Ishikawa (cell line): ENCODE measurements around the gene COL27A1.

Source experiments
- CEBPB ChIP-seq: IDR thresholded peaks from 2 replicates; pipeline ENCODE4 v1.6.1; 2012
- CREB1 ChIP-seq: IDR thresholded peaks from 2 replicates; pipeline ENCODE4 v1.6.1; 2012; ENCODE audit warnings: low read depth
- EGR1 ChIP-seq: IDR thresholded peaks from 2 replicates; pipeline ENCODE4 v1.6.1; 2012
- EP300 ChIP-seq: IDR thresholded peaks from 2 replicates; pipeline ENCODE4 v1.6.1; 2012; ENCODE audit warnings: borderline replicate concordance
- FOXM1 ChIP-seq: IDR thresholded peaks from 2 replicates; pipeline ENCODE4 v1.6.1; 2012; ENCODE audit warnings: low read depth, borderline replicate concordance
- NFIC ChIP-seq: IDR thresholded peaks from 2 replicates; pipeline ENCODE4 v1.6.1; 2012
- RAD21 ChIP-seq: IDR thresholded peaks from 2 replicates; pipeline ENCODE4 v1.6.1; 2012; ENCODE audit warnings: low read depth
- TAF1 ChIP-seq: IDR thresholded peaks from 2 replicates; pipeline ENCODE4 v1.6.1; 2012; ENCODE audit warnings: low read depth, mild to moderate bottlenecking
- TCF12 ChIP-seq: IDR thresholded peaks from 2 replicates; pipeline ENCODE4 v1.6.1; 2012; ENCODE audit warnings: low read depth
- TEAD4 ChIP-seq: IDR thresholded peaks from 2 replicates; pipeline ENCODE4 v1.6.1; 2012
- YY1 ChIP-seq: IDR thresholded peaks from 2 replicates; pipeline ENCODE4 v1.6.1; 2012; ENCODE audit warnings: low read depth
- ZBTB7A ChIP-seq: IDR thresholded peaks from 2 replicates; pipeline ENCODE4 v1.6.1; 2012; ENCODE audit warnings: low read depth
- TF ChIP-seq, protein P1 (sequence below): IDR thresholded peaks from 2 replicates; pipeline ENCODE4 v1.6.1; 2012
- TF ChIP-seq, protein P2 (sequence below): IDR thresholded peaks from 2 replicates; pipeline ENCODE4 v1.6.1; 2012; ENCODE audit warnings: low read depth, mild to moderate bottlenecking
- TF ChIP-seq, protein P3 (sequence below): IDR thresholded peaks from 2 replicates; pipeline ENCODE4 v1.6.1; 2012

Gene COL27A1

DNA sequence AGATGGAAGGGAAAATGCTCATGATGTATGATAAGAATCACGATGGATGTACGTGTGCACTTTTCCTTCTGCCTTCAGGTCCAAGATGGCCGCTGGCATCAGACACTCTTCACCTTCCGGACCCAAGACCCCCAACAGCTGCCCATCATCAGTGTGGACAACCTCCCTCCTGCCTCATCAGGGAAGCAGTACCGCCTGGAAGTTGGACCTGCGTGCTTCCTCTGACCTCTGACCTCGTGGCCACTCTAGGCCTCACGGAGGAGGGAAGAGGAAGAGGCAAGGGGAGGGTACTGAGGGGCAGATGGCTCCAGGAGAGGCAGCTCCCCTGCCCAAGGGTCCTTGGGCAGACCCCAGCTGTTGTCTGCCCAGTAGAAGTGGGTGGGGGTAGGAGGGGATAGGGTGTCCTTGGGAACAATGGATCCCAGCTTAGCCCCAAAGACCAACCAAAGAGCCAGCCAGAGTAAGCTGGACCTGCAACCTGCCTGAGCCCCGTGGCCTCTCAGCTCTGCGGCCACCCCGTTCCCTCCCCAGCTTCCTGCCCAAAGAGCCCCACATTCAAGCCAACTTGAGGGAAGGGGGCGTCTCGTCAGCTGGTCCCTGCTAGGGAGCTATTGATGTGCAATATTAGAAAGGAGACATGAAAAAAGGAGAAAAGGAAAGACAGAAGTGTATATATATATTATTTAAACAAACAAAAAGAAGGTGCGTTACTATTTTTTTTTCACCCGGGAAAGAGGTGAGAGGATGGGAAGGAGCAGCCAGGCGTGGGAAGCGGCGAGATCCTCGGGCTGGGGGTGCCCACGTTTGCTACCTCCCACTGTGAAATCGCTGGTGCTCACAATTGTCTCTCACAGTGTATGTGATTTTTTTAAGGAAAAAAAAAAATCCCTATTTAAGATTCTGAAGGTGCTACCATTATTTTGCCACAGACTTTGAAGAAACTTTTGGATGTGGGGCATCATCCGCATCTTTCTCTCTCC lies 155.4 kb downstream of the COL27A1 start:
- TF ChIP-seq CEBPB (no peak), EGR1 (no peak), NFIC (no peak), ZBTB7A (no peak), TAF1 (no peak), TEAD4 (no peak), RAD21 (no peak)

DNA sequence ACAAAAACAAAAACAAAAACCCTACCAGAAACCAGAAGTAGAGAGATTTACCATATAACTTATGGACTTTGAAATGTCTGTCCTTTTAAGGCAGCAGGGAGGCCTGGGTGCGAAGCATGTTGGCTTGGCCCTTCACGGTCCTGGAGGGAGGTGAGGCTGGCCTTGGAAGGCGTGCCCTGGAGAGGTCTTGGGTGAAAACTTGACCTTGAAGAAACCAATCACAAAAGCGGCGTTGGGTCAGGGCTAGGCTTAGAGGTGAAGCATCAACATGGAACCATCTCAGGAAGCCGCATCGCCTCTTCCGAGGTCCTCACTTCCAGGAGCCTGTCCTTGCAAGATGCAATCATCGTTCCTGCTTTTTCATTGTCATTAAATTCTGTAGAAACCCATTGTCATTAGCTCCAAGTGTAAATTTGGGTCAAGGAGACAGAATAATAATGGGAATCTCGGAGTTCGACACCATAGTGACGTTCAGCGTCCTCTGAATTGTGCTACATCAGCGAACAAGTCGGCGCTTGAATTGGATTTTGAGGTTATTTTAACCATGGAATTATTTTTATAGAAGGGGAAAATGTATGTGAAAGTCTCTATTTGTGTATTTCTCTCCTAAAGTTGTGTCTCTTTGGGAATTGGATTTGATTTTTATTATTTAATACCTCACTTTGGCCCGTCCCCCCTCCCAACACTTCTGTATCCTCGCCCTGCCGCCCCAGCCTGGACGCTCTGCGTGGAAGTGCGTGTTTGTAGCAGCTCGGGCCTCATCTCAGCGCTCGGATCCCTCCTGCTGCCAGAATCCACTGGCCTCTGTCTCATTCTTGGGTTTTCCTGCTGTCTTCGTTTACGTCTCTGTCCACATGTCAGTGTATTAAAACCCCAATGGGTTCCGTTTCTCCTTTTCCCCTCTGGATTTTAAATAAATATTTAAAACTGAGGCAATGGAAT lies 156.5 kb downstream of the COL27A1 start:
- TF ChIP-seq CEBPB, result no peak
- TF ChIP-seq TEAD4, result no peak
- no peak for TF ChIP-seq EP300

DNA sequence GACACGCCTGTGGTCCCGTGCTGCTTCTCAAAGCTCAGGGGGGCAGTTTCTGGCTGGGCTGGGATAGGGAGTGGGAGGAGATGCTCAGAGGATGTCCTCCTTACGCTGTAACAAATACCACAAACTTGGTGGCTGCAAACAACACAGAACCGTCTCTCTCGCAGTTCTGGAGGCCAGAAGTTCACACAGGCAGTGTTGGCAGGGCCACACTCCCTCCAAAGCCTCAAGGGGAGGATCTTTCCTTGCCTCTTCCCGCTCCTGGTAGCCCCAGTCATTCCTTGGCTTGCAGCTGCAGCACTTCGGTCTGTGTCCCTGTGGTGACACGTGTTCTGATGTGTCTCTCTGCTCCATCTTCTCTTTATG lies 157.2 kb downstream of the COL27A1 start:
- TF ChIP-seq ZBTB7A (no peak), CREB1 (no peak), TEAD4 (no peak), CEBPB (no peak), RAD21 (no peak), EGR1 (no peak), YY1 (no peak), TCF12 (no peak), TAF1 (no peak), EP300 (no peak), NFIC (no peak), FOXM1 (no peak)
- TF ChIP-seq, protein P1, sequence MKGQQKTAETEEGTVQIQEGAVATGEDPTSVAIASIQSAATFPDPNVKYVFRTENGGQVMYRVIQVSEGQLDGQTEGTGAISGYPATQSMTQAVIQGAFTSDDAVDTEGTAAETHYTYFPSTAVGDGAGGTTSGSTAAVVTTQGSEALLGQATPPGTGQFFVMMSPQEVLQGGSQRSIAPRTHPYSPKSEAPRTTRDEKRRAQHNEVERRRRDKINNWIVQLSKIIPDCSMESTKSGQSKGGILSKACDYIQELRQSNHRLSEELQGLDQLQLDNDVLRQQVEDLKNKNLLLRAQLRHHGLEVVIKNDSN, result no peak
- TF ChIP-seq, protein P2, sequence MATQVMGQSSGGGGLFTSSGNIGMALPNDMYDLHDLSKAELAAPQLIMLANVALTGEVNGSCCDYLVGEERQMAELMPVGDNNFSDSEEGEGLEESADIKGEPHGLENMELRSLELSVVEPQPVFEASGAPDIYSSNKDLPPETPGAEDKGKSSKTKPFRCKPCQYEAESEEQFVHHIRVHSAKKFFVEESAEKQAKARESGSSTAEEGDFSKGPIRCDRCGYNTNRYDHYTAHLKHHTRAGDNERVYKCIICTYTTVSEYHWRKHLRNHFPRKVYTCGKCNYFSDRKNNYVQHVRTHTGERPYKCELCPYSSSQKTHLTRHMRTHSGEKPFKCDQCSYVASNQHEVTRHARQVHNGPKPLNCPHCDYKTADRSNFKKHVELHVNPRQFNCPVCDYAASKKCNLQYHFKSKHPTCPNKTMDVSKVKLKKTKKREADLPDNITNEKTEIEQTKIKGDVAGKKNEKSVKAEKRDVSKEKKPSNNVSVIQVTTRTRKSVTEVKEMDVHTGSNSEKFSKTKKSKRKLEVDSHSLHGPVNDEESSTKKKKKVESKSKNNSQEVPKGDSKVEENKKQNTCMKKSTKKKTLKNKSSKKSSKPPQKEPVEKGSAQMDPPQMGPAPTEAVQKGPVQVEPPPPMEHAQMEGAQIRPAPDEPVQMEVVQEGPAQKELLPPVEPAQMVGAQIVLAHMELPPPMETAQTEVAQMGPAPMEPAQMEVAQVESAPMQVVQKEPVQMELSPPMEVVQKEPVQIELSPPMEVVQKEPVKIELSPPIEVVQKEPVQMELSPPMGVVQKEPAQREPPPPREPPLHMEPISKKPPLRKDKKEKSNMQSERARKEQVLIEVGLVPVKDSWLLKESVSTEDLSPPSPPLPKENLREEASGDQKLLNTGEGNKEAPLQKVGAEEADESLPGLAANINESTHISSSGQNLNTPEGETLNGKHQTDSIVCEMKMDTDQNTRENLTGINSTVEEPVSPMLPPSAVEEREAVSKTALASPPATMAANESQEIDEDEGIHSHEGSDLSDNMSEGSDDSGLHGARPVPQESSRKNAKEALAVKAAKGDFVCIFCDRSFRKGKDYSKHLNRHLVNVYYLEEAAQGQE, result no peak
- TF ChIP-seq, protein P3, sequence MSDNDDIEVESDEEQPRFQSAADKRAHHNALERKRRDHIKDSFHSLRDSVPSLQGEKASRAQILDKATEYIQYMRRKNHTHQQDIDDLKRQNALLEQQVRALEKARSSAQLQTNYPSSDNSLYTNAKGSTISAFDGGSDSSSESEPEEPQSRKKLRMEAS, result no peak

DNA sequence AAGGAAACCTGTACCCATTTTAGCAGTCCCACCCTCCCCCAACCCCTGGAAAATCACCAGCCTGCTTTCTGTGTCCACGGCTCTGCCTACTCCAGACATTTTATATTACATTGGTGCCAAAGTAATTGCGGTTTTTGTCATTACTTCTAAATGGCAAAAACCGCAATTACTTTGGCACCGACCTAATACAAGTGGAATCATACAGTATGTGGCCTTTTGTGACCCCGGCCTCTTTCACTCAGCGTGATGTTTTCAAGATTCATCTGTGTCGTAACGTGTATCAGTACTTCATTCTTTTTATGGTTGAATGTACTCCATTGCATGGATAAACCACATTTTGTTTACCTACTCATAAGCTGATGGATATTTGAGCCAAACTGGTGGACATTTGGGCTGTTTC lies 157.8 kb downstream of the COL27A1 start:
- TF ChIP-seq, protein P1, result no peak
- TF ChIP-seq ZBTB7A (no peak), CREB1 (no peak), RAD21 (no peak), NFIC (no peak), YY1 (no peak), TEAD4 (no peak), EGR1 (no peak), TAF1 (no peak)
- TF ChIP-seq, protein P3, result no peak
- TF ChIP-seq, protein P2, result no peak

DNA sequence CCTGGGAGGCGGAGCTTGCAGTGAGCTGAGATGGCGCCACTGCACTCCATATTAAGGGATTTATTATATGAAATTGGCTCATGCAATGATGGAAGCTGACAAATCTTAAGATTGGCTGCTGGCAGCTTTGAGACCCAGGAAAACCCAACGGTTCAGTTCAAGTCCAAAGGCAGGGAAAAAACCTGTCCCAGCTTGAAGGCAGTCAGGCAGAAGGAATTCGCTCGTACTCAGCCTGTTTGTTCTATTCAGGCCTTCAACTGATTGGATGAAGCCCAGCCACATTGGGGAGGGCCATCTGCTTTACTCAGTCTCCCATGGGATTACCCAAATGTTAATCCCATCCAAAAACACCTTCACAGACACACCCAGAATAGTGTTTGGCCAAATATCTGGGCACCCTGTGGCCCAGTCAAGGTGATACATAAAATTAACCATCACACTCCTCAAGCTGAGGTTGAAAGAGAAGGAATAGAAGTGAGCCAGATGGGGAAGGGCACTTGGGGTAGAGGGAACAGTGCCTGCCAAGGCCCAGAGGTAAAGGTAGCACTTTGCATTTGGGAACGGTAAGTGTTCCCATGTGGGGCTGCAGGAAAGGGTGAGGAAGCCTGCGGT lies 159.0 kb downstream of the COL27A1 start:
- TF ChIP-seq, protein P2, result no peak
- TF ChIP-seq TCF12, result no peak
- no peak for TF ChIP-seq YY1
